HG02759 (cell line): ENCODE measurements around the gene DNMT3A.
A peak's percentile ranks its signal among the peaks of the same experiment; 100 is the strongest.
"Not testable (repeated sequence)": the region's sequence is repeated elsewhere in the genome, so short reads cannot be mapped to it uniquely, and the experiment has no call there.

ENCODE experiments used
- ATAC-seq: cut with Tn5 transposase; IDR thresholded peaks from one replicate; pipeline ENCODE4 v1.9.1; 2021; ENCODE audit warnings: mild to moderate bottlenecking, moderate library complexity; ENCODE audit not compliant: unreplicated experiment

DNMT3A gene

GRCh38 chr2:25286723-25287483 is 54.8 kb downstream of the DNMT3A start:
- ATAC-seq = no peak

DNA sequence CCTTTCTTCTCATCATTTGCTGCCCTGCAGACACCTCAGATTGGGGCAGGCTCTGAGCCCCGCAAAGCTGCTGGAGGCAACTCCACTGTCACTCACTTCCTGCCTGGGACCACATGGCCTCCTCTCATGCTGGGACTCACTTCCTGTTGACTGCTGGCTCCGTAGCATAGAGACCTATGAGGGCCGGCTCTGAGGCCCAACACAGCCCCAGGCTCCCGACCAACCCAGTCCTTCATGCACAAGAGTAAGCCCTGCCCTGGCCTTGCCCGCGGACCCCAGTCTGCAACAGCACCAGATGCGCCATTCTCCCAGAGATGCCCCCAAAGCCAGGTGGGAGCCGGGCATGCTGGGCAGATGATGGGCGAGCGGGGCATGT is 55.7 kb downstream of the DNMT3A start:
- no peak for ATAC-seq

GRCh38 chr2:25285265-25286024 is 56.3 kb downstream of the DNMT3A start:
- no peak for ATAC-seq

DNA sequence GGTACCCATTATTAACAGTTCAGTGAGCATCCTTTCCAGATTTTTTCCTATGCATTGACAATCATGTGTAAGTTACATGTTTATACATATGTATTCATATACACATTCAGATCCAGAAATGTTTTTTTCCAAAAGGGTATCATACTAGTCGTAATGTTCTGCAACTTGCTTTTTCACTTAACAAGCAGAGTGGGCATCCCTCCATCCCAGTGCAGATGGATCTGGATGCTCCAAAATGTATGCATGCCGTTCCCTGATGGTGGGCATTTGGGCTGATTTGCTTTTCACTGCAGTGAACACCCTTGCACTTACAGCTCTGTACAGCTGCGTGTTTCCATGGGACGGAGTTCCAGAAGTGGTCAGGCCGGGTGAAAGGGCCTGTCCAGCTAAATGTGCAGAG is 57.0 kb downstream of the DNMT3A start:
- ATAC-seq = no peak

DNA sequence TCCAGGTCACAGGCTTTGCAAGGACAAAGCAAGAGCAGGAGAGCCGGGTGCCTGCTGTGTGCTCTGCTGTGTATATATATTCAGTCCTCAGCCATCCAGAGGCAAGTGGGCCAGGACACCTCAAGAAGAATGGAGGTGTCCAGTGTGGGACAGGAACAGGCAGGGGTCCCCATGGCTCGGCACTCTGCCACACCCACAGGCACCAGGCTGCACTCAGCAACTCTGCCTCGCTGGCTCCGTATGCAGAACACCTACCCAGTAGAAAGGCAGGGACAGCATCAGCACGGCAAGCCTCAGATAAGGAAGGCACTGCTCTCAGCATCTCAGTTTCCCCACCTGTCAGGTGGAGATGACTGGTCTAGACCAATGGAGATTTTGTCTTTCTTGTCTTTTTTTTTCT is 57.8 kb downstream of the DNMT3A start:
- no peak for ATAC-seq

DNA sequence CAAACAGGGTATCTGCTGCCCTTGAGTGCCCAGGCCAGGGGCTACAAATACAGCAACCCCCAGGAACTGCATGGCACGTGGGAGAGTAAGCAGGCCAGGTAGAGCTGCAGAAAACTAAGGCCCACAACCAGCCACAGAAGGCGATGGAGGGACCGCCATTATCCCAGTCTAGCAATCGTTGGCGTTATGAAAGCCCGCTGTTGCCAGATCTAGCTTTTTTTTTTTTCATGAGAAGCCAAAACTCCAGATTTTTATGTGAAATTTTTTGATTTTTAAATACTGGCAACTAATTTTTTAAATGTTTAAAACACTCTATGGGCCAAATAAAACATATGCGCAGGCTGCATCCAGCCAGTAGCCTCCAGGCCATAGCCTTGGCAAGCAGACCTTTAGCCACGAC is 59.8 kb downstream of the DNMT3A start:
- ATAC-seq = no peak

- ATAC-seq = no peak
These were observed 60.2 kb downstream of the DNMT3A start for GRCh38 chr2:25281522-25281921.

DNA sequence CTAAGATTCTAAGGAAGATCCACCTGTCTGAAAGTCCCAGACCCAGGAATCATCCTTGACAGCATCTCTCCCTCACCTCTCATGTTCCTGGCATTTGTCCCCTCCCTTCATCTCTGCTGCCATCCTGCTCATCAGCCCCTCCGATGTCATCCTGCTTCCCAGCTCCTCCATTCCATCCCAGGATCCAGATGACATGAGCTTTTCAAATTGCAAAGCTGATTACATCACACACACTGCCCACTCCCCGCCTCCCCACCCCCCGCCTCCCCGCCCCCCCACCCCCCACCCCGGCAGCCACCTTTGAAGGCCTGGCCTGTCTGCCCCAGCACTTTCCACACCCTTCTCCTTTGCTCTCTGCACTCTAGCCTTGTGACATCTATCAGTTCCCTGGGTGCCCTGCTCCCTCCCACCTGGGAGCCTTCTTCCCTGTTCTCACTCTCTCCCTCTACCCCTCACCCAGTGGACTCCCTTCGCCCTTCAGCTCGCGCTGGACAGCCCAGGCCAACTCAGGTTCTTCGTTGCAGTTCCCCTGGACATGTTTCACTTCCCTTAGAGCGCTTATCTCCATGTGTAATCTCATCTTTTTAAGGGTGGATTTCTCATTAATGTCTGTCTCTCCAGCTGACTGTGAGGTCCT is 61.6 kb downstream of the DNMT3A start:
- ATAC-seq = no peak

DNA sequence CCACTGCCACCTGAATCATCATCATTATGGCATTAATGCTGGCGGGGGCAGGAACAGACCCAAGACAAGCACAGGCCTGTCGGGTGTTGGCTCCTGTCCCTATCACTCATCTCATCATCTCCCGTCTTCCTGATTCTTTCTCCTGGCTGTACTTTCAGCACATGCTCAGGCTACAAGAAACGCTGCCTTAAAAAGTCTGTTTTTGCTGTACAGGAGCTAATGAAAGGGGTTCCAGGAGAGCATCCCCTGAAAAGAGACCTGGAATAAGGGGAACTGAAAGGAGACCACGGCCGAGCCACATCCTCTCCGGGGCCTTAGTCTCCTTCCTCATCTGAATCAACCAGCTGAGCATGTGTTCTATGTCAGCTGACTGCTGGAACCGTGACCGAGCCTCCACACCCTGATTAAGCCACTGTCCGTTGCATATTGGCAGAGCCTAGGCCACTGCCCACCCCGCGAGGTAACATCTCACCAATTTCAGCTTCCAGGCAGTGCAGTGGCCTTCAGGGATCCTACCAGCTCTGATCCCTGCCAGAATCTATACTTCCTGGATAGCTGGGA is 62.6 kb downstream of the DNMT3A start:
- peak; percentile 74 for ATAC-seq

DNA sequence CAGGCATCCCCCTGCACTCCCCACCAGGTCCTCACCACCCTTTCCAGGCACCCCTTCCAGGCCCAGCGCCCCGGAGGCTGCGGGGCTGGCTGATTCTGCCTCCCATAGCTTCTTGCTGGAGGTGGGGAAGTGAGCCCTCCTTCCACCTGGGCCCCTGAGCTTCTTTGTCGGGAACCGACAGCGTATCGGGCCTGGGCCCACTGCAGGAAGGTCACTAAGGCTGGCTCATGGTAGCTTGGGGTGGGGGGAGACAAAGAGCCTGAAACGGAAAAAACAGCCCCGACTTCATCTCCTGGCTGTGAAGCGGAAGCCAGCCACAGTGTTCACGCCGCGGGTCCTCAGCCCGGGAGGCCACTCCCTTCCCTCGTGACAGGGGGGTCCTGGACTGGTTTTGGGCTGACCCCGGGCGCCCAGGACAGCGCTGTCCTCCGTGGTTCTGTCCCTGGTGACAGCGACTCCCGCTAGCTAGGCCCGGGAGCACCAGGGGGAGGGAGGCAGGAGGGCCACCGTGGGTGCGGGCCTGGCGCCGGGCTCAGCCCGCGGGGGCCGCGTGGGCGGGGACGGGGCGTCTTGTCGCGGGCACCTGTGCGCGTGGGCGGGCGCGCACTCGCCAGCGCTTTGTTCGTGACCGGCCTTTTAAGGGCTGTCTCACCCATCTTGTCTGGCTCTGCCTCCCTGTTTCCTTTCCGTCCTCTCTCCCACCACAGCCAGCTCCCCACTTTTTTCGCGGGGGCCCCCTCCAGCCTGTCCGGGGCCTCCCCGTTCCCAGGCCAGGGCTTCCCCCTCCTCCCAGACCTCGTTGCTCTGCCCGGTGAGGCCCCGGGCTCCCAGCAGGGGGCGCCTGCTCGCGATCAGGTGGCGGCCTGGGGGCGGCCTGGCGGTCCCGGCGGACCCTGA is 64.9 kb downstream of the DNMT3A start:
- peak; percentile 48 for ATAC-seq

- ATAC-seq = no peak
These were observed 66.2 kb downstream of the DNMT3A start for GRCh38 chr2:25275575-25275965.

DNA sequence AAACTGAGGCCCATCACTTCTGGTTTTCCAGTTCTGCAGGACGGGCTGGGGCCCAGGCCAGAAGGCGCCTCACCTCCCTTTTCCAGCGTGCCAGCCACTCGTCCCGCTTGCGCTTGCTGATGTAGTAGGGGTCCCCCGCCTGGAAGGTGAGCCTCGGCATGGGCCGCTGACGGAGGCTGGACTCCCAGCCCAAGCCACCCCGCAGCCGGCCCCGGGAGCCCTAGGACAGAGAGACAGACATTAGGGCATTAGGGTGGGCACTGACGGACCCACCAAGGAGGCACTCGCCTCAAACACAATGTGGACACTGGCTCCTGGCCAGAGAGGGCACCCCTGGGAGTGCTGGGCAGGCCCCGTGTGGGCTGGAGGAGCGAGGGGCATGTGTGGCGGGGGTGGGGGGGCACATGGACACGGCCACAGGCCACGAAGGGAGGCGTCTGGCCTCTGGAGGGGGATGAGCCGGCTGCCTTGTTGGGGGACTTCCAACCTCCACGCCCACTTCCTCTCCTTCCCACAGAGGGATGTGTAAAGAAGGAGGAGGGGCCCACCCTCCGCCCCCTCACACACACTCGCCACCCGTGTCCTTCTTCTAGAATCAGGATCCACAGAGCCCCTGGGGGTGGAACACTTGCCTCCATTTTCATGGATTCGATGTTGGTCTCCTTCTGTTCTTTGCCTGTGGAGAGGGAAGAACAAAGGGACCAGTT is 66.7 kb downstream of the DNMT3A start:
- ATAC-seq = no peak

DNA sequence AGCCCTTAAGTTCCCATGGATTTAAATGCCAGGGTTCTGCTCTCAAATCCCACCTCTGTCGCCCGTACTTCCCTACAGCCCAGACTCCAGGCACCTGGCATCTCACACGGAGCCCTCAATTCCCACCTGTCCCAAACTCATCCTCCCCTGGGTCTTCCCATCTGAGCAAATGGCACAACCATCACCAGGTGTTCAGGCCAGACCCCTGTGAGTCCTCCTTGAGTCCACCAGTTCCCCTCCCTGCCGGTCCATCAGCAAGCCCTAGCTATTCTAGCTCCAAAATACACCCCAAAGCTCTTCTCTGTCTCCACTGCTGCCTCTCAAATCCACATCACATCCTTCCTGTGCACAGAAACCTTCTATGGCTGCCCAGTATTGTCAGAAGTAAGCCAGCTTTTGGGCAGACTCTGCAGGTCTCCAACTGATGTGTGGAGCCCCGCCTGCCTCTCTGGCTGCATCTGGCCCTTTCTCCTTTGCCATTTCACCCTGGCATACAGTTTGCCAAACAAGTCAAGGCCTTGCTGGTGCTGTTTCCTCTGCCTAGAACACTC is 67.7 kb downstream of the DNMT3A start:
- ATAC-seq = no peak

DNA sequence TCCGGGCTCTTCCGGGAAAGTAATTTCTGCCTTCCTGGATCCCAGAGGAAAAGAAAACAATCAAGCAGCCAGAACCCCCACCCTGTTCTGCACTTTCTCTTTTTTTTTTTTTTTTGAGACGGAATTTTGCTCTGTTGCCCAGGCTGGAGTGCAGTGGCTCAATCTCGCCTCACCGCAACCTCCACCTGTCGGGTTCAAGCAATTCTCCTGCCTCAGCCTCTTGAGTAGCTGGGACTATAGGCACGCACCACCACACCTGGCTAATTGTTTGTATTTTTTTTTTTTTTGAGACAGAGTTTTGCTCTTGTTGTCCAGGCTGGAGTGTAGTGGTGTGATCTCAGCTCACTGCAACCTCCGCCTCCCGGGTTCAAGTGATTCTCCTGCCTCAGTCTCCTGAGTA is 69.0 kb downstream of the DNMT3A start:
- not testable (repeated sequence) for ATAC-seq

DNA sequence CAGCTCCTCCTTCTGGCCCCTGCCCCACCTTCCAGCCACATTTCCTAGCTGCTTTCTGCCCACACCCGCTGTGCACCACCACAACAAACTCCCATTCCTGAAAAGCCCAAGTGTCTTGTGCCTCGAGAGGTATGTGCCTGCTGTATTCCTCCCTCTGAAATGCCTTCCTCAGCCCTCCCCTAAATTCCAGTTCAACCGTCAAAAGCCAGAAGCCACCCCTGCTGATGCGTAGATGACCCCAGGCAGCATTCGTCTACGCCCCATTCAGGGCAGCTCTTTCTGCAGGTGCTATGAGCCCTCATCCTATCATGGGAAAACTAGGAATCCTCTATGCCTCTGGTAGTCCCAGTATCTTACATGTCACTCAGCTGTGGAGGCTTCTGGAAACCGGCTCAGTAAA is 71.7 kb downstream of the DNMT3A start:
- ATAC-seq = no peak

DNA sequence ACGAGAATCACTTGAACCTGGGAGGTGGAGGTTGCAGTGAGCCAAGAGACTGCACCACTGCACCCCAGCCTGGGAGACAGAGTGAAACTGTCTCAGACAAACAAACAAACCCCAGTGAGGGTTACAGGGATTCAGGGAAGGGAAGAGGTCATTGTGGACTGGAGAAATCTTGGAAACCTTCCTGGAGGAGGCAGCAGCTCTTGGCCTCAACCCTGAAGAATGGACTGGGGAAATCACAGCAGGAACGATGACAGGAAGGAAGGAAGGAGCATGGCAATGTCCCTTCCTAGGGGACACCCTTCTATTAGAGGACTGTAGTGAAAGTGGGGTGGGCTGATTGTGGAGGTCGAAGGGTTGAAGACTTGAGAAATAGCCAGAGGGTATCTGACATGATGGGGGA is 72.5 kb downstream of the DNMT3A start:
- no peak for ATAC-seq

DNA sequence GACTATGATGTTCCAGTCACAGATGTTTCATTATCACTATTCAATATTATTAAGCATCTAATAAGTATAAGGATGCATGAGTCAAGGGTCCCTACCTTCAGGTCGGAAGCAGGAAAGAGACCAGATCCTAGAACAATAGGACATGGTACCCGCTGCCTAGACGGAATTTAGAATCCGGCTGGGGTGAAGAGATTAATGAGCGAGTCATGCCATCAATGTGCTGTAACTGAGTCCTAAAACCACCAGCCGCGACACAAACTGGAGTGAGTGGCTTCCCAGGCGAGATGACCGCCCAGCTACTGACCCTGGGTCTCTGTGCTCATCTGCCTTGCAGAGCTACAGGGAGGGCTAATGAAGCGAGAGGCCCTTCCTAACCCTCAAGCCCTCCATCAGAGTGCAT is 73.6 kb downstream of the DNMT3A start:
- no peak for ATAC-seq

DNA sequence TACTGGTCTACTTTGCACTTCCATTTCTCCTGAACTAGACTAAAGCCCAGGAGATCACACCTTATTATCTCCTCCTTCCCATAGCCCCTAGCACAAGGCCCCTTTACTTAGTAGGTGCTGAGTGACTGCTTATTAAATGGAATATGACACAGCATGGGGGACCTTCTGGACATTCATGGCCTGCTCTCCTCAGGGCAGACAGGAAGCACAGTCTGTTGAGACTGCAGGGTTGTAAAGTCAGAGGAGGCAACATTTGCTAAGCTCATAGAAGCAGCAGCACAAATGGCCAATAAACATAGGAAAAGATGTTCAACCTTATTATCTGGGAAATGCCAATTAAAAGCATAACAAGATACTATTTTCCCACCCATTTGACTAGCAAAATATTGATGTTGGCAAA is 75.3 kb downstream of the DNMT3A start:
- no peak for ATAC-seq

DNA sequence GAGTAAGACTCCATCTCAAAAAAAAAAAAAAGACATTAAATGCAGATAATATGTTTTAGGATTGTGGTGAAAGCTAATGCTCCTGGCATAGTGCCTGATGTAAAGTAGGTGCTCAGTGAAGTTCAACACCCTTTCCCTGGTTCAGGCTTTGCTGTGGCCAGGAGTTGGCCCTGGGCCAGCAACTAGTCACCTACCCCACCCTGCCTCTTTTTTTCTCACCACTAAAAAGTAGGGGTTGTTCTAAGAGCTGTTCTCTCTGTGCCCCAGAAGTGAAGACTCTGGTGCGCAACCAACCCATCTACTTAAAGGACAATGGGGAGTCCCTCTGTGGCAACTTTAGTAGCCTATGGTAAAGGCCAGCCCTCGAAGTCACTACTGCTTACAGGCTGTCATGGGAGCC is 75.9 kb downstream of the DNMT3A start:
- ATAC-seq = no peak

- ATAC-seq = no peak
These were observed 76.7 kb downstream of the DNMT3A start for GRCh38 chr2:25265001-25265400.
